SK-N-SH (cell line): Measurements from ENCODE around the gene PFAS. TPM values are rescaled to one million over a fixed set of nuclear protein-coding genes. Genes with fewer than 3 reads are reported as not detected.

Experiments used
- CTCF ChIA-PET: fragments of 300-600, 350-600 bp; formaldehyde crosslinking; extraction: SDS; loops from one replicate; lab custom pipeline; 2021; lab: Yijun Ruan, JAX
- POLR2A ChIA-PET: fragments of 350-600 bp; sonication (Branson Sonifier 250); formaldehyde crosslinking; extraction: SDS; loops from one replicate; lab custom pipeline; 2020; ENCODE audit warnings: antibody characterized with exemption, inconsistent platforms; lab: Yijun Ruan, JAX
- DNase-seq: peaks from one replicate; pipeline ENCODE4 v3.0.0; 2012
- H2AFZ ChIP-seq: fragments of 200-600 bp; sonication (generic); 2 replicates; pipeline ENCODE4 v1.8.1; 2016; ENCODE audit warnings: antibody characterized with exemption, mild to moderate bottlenecking, low read depth
- H3F3A ChIP-seq: fragments of 200-600 bp; sonication (generic); replicated peaks from 2 replicates; pipeline ENCODE3; 2016; ENCODE audit warnings: antibody characterized with exemption, mild to moderate bottlenecking; ENCODE audit not compliant: insufficient read depth
- H3K27ac ChIP-seq, 2 experiments: fragments of 200-500 bp in 1 of 2; fragments of 200-600 bp in 1 of 2; sonication (Bioruptor generic) in 1 of 2; sonication (generic), shearing (Covaris generic) in 1 of 2; 2 replicates each; pipeline versions ENCODE4 v1.5.1 to v1.6.1; 2014 to 2016; ENCODE audit warnings: low read depth in 2 of 2, inconsistent platforms in 1 of 2, low read length in 1 of 2, mild to moderate bottlenecking in 1 of 2, mixed read lengths in 1 of 2
- H3K27me3 ChIP-seq: fragments of 200-600 bp; sonication (generic), shearing (Covaris generic); 2 replicates; pipeline ENCODE4 v1.6.1; 2016; ENCODE audit warnings: mixed run types; ENCODE audit not compliant: insufficient read depth
- H3K36me3 ChIP-seq, 2 experiments: fragments of 200-500 bp in 1 of 2; fragments of 200-600 bp in 1 of 2; sonication (Bioruptor generic) in 1 of 2; sonication (generic) in 1 of 2; replicated peaks in 1 of 2; 2 replicates each; pipeline versions ENCODE3 to v1.5.1; 2014 to 2016; ENCODE audit warnings: low read length in 1 of 2, mild to moderate bottlenecking in 1 of 2; ENCODE audit not compliant: insufficient read depth in 2 of 2, control insufficient read depth in 1 of 2
- H3K4me1 ChIP-seq, 2 experiments: fragments of 200-500 bp in 1 of 2; fragments of 200-600 bp in 1 of 2; sonication (Bioruptor generic) in 1 of 2; sonication (generic), shearing (Covaris generic) in 1 of 2; 2 replicates each; pipeline versions ENCODE4 v1.5.1 to v1.6.1; 2014 to 2016; ENCODE audit warnings: low read depth in 1 of 2, low read length in 1 of 2, mixed run types in 1 of 2; ENCODE audit not compliant: insufficient read depth in 2 of 2, control insufficient read depth in 1 of 2
- H3K4me2 ChIP-seq: fragments of 200-600 bp; sonication (generic), shearing (Covaris generic); 2 replicates; pipeline ENCODE4 v1.6.1; 2017; ENCODE audit warnings: mixed run types
- H3K4me3 ChIP-seq, 2 experiments: fragments of 200-500 bp in 1 of 2; fragments of 200-600 bp in 1 of 2; sonication (Bioruptor generic) in 1 of 2; sonication (generic), shearing (Covaris generic) in 1 of 2; 2 replicates each; pipeline versions ENCODE4 v1.5.1 to v1.8.1; 2014 to 2016; ENCODE audit warnings: low read depth in 2 of 2, inconsistent platforms in 1 of 2, low read length in 1 of 2, mild to moderate bottlenecking in 1 of 2, mixed read lengths in 1 of 2, moderate library complexity in 1 of 2
- H3K79me2 ChIP-seq: fragments of 200-600 bp; sonication (generic); 2 replicates; pipeline ENCODE4 v1.8.1; 2017; ENCODE audit warnings: mild to moderate bottlenecking; ENCODE audit not compliant: insufficient read depth
- H3K9ac ChIP-seq: fragments of 200-600 bp; sonication (generic); 2 replicates; pipeline ENCODE4 v1.6.1; 2017; ENCODE audit warnings: mixed run types
- H3K9me2 ChIP-seq: fragments of 200-600 bp; sonication (generic); 2 replicates; pipeline ENCODE4 v1.6.1; 2017; ENCODE audit warnings: mixed run types
- H3K9me3 ChIP-seq: fragments of 200-600 bp; sonication (generic); 2 replicates; pipeline ENCODE4 v1.6.1; 2017; ENCODE audit warnings: mixed run types, mild to moderate bottlenecking, moderate library complexity
- H4K20me1 ChIP-seq: fragments of 200-600 bp; sonication (generic); 2 replicates; pipeline ENCODE4 v1.6.1; 2017; ENCODE audit warnings: mild to moderate bottlenecking, mixed run types; ENCODE audit not compliant: insufficient read depth
- ELF1 ChIP-seq: IDR thresholded peaks from 2 replicates; pipeline ENCODE4 v1.4.0; 2012
- EP300 ChIP-seq, 2 experiments: IDR thresholded peaks; 2 replicates each; pipeline versions ENCODE4 v1.4.0 to v1.6.1; 2012; ENCODE audit warnings: borderline replicate concordance in 1 of 2, low read depth in 1 of 2, low read length in 1 of 2
- FOSL2 ChIP-seq: IDR thresholded peaks from 2 replicates; pipeline ENCODE4 v1.4.0; 2012; ENCODE audit warnings: low read depth, mild to moderate bottlenecking, moderate library complexity, borderline replicate concordance
- FOXJ3 ChIP-seq: sonication (generic); formaldehyde crosslinking; IDR thresholded peaks from 2 replicates; pipeline ENCODE4 v1.5.1; 2020; ENCODE audit warnings: mild to moderate bottlenecking, missing genetic modification reagents
- GABPA ChIP-seq: IDR thresholded peaks from 2 replicates; pipeline ENCODE4 v1.4.0; 2012; ENCODE audit warnings: low read depth, mild to moderate bottlenecking
- GATA2 ChIP-seq: sonication (generic); formaldehyde crosslinking; IDR thresholded peaks from 2 replicates; pipeline ENCODE4 v1.5.0; 2020; ENCODE audit warnings: mild to moderate bottlenecking, missing genetic modification reagents
- IRF3 ChIP-seq: fragments of 150-350 bp; IDR thresholded peaks from 2 replicates; pipeline ENCODE4 v1.6.1; 2016; ENCODE audit warnings: mild to moderate bottlenecking, low read depth, low read length
- JUND ChIP-seq: IDR thresholded peaks from 2 replicates; pipeline ENCODE4 v1.4.0; 2012
- MAX ChIP-seq: IDR thresholded peaks from 2 replicates; pipeline ENCODE4 v1.4.0; 2012; ENCODE audit warnings: low read depth
- MEF2A ChIP-seq: IDR thresholded peaks from 2 replicates; pipeline ENCODE4 v1.4.0; 2012; ENCODE audit warnings: low read depth, borderline replicate concordance
- MXI1 ChIP-seq: IDR thresholded peaks from 2 replicates; pipeline ENCODE4 v1.6.1; 2012; ENCODE audit warnings: mild to moderate bottlenecking, low read depth, low read length, improper control_type of control experiment
- PBX3 ChIP-seq: IDR thresholded peaks from 2 replicates; pipeline ENCODE4; 2012
- POLR2AphosphoS5 ChIP-seq: IDR thresholded peaks from 2 replicates; pipeline ENCODE4 v1.6.1; 2012; ENCODE audit warnings: low read depth, low read length
- RCOR1 ChIP-seq: fragments of 150-350 bp; IDR thresholded peaks from 2 replicates; pipeline ENCODE4 v1.6.1; 2017; ENCODE audit warnings: antibody characterized with exemption, low read length
- RFX5 ChIP-seq: IDR thresholded peaks from 2 replicates; pipeline ENCODE4 v1.6.1; 2012; ENCODE audit warnings: mild to moderate bottlenecking, improper control_type of control experiment, low read length
- RXRA ChIP-seq: IDR thresholded peaks from 2 replicates; pipeline ENCODE4 v1.4.0; 2012; ENCODE audit warnings: low read depth, mild to moderate bottlenecking, borderline replicate concordance
- SIN3A ChIP-seq: IDR thresholded peaks from 2 replicates; pipeline ENCODE4 v1.6.1; 2012; ENCODE audit warnings: low read depth, mild to moderate bottlenecking, low read length, moderate library complexity, borderline replicate concordance
- TAF1 ChIP-seq: IDR thresholded peaks from 2 replicates; pipeline ENCODE4 v1.6.1; 2012; ENCODE audit warnings: low read depth, mild to moderate bottlenecking, low read length, moderate library complexity, borderline replicate concordance
- TEAD4 ChIP-seq: IDR thresholded peaks from 2 replicates; pipeline ENCODE4 v1.4.0; 2012; ENCODE audit warnings: mild to moderate bottlenecking, borderline replicate concordance; ENCODE audit not compliant: insufficient read depth
- USF1 ChIP-seq: IDR thresholded peaks from 2 replicates; pipeline ENCODE4 v1.4.0; 2012; ENCODE audit warnings: low read depth, borderline replicate concordance
- ZBTB33 ChIP-seq: IDR thresholded peaks from 2 replicates; pipeline ENCODE4 v1.4.0; 2012; ENCODE audit warnings: low read depth, borderline replicate concordance
- WGBS: methylation state at CpG from one replicate; pipeline ENCODE4 v1.1.6; 2017; ENCODE audit warnings: low lambda C conversion rate; 5-methylcytosine and 5-hydroxymethylcytosine counted together
- polyA plus RNA-seq, 3 experiments: library from polyadenylated mRNA; depleted of rRNA; stranded (reverse); fragments of >200 nt; gene quantifications; 2 replicates each; pipeline ENCODE4 v1.2.3, GENCODE V29; 2012

The PFAS gene
- polyA plus RNA-seq, 1 of the 3 experiments (the other 2 are of a cell fraction), result 22.4 TPM

GRCh38 chr17:8225813-8226535 is 23.1 kb upstream of the PFAS start:
- peak overlapping the region; percentile 60 for H3K4me2 ChIP-seq

More at GRCh38 chr17:8225813-8226535, 23.1 kb upstream of the PFAS start:
- no peak; the same call in 1 of the 2 replicates for TF ChIP-seq MEF2A
- TF ChIP-seq TAF1, result 0 out of 2 replicates have a peak, but pooled peaks have one; percentile 36
- TF ChIP-seq ELF1, result no peak
- TF ChIP-seq MAX, result no peak
- TF ChIP-seq EP300 (IDR thresholded peaks at IDR 0.05; ENCODE audit: borderline replicate concordance in 1 of 2, low read depth in 1 of 2, low read length in 1 of 2), result peak in 1 of 2 experiments; percentile 31; a peak in 1 of 4 replicates
- TF ChIP-seq FOXJ3, result no peak
- TF ChIP-seq RFX5, result no peak
- TF ChIP-seq FOSL2, result peak; percentile 52
- TF ChIP-seq USF1, result no peak
- no peak for TF ChIP-seq RXRA
- no peak for TF ChIP-seq GATA2
- TF ChIP-seq PBX3, result 0 out of 2 replicates have a peak, but pooled peaks have one; percentile 3
- no peak for TF ChIP-seq SIN3A
- TF ChIP-seq POLR2AphosphoS5, result peak; percentile 43
- TF ChIP-seq JUND, result no peak
- no peak for TF ChIP-seq ZBTB33
- peak; percentile 34; the same call in 1 of the 2 replicates for TF ChIP-seq TEAD4
- 0 out of 2 replicates have a peak, but pooled peaks have one; percentile 14 for TF ChIP-seq RCOR1
- TF ChIP-seq GABPA, result peak; percentile 37; the same call in 1 of the 2 replicates
- TF ChIP-seq MXI1, result no peak
- TF ChIP-seq IRF3, result no peak
- TF ChIP-seq, all 33 proteins: peak for 8
- CTCF ChIA-PET, result interaction anchor here (1.0 to 6.5 kb wide), 6 partner anchors 21 to 107 kb away, joined by 3 to 55 read pairs (median 6); partner anchors contain the start of genes BORCS6 and RANGRF
- POLR2A ChIA-PET, result no interaction called here
- Histone ChIP-seq H3K79me2 (no peaks in the 10 kb centered on the region), H3K27ac (peak overlapping the region; percentile 82 to 95), H3K36me3 (peaks cover 8 to 29% of the 10 kb centered on the region in 2 experiments), H3K9ac (peak overlapping the region; percentile 55; the same call in 1 of the 2 replicates), H4K20me1 (0 out of 2 replicates have a peak, but pooled peaks cover 4% of the 10 kb centered on the region), H2AFZ (no peak overlapping the region), H3K4me3 (peak overlapping the region; percentile 55), H3K9me2 (no peaks in the 10 kb centered on the region), H3K4me1 (peaks cover 8 to 23% of the 10 kb centered on the region in 2 experiments; a peak in 3 of 4 replicates), H3K27me3 (no peaks in the 10 kb centered on the region), H3F3A (peaks cover 46% of the 10 kb centered on the region), H3K9me3 (no peaks in the 10 kb centered on the region)
- 22% methylated on average over 20 of the region's 20 CpGs for WGBS
- no peak for DNase-seq
